ENCODE results near the gene ITGB7.

- TF ChIP-seq CTCF (IDR thresholded peaks at IDR 0.05), result no peak
- TF ChIP-seq EZH2phosphoT487 (IDR thresholded peaks at IDR 0.05), result no peak
- no peak for TF ChIP-seq EZH2 (IDR thresholded peaks at IDR 0.05)
These were observed 11.7 kb upstream of the ITGB7 start for GRCh38 chr12:53218551-53219291.
